ENCODE results near the gene SORL1.
"Not testable (repeated sequence)": the region's sequence is repeated elsewhere in the genome, so short reads cannot be mapped to it uniquely, and the experiment has no call there.

The SORL1 gene

GRCh38 chr11:121561716-121562115 lies 109.6 kb downstream of the SORL1 start:
- TF ChIP-seq CTCF (conservative IDR thresholded peaks at IDR 0.05; ENCODE audit: control insufficient read depth, insufficient read depth, low read depth, low read length): no peak
- no peak overlapping the region for H3K4me3 ChIP-seq (ENCODE audit: control insufficient read depth, low read depth, low read length)

GRCh38 chr11:121563003-121563402 lies 110.9 kb downstream of the SORL1 start:
- no peak overlapping the region for H3K4me3 ChIP-seq (ENCODE audit: control insufficient read depth, low read depth, low read length)
- DNase-seq (ENCODE audit: low read depth): no peak
- TF ChIP-seq CTCF (conservative IDR thresholded peaks at IDR 0.05; ENCODE audit: control insufficient read depth, insufficient read depth, low read depth, low read length): no peak

More at GRCh38 chr11:121561716-121562115, 109.6 kb downstream of the SORL1 start:
- no peak for DNase-seq (ENCODE audit: low read depth)

GRCh38 chr11:121563900-121564822 lies 112.0 kb downstream of the SORL1 start:
- no peak for DNase-seq (ENCODE audit: low read depth)
- no peak overlapping the region for H3K4me3 ChIP-seq (ENCODE audit: control insufficient read depth, low read depth, low read length)
- no peak for TF ChIP-seq CTCF (conservative IDR thresholded peaks at IDR 0.05; ENCODE audit: control insufficient read depth, insufficient read depth, low read depth, low read length)

- no peak overlapping the region for H3K4me3 ChIP-seq (ENCODE audit: control insufficient read depth, low read depth, low read length)
- DNase-seq (ENCODE audit: low read depth): no peak
- TF ChIP-seq CTCF (conservative IDR thresholded peaks at IDR 0.05; ENCODE audit: control insufficient read depth, insufficient read depth, low read depth, low read length): no peak
Observed at GRCh38 chr11:121564948-121565684, 113.0 kb downstream of the SORL1 start.

- no peak overlapping the region for H3K4me3 ChIP-seq (ENCODE audit: control insufficient read depth, low read depth, low read length)
- no peak for DNase-seq (ENCODE audit: low read depth)
- no peak for TF ChIP-seq CTCF (conservative IDR thresholded peaks at IDR 0.05; ENCODE audit: control insufficient read depth, insufficient read depth, low read depth, low read length)
Observed at GRCh38 chr11:121566279-121567168, 114.4 kb downstream of the SORL1 start.

GRCh38 chr11:121567995-121568394 lies 115.9 kb downstream of the SORL1 start:
- TF ChIP-seq CTCF (conservative IDR thresholded peaks at IDR 0.05; ENCODE audit: control insufficient read depth, insufficient read depth, low read depth, low read length): no peak
- H3K4me3 ChIP-seq (ENCODE audit: control insufficient read depth, low read depth, low read length): no peak overlapping the region
- DNase-seq (ENCODE audit: low read depth): no peak

- DNase-seq (ENCODE audit: low read depth); H3K4me3 ChIP-seq (ENCODE audit: control insufficient read depth, low read depth, low read length): not testable (repeated sequence)
Observed at GRCh38 chr11:121569332-121570299, 117.5 kb downstream of the SORL1 start.

Measured in fibroblast of mammary gland (primary cell).